ENCODE measurements around the gene CD300A. TPM values are rescaled to one million over a fixed set of nuclear protein-coding genes. Genes with fewer than 3 reads are reported as not detected.

The CD300A gene
- total and polyA plus RNA-seq, 2 donors (not counting 3 experiments of a cell fraction or from before 2014, with no cell fraction given) = not detected

GRCh38 chr17:74461611-74462010 lies 4.8 kb upstream of the CD300A start:
- FAIRE-seq (no peak), DNase-seq (ENCODE audit: low read depth, low spot score) (no peak)
- Histone ChIP-seq H3K4me2 (ENCODE audit: insufficient read depth, low read length) (no peak overlapping the region), H2AFZ (ENCODE audit: low read depth, low read length) (no peak overlapping the region), H3K9me3 (replicated peaks; ENCODE audit: control insufficient read depth, insufficient read depth, low read length) (no peaks in the 10 kb centered on the region), H3K9me1 (replicated peaks; ENCODE audit: control insufficient read depth, extremely low read depth, insufficient read depth, low read length) (no peaks in the 10 kb centered on the region), H4K20me1 (replicated peaks; ENCODE audit: control insufficient read depth, extremely low read depth, insufficient read depth, low read length) (no peaks in the 10 kb centered on the region), H3K79me2 (ENCODE audit: control insufficient read depth, insufficient read depth, low read length) (no peaks in the 10 kb centered on the region), H3K4me1 (ENCODE audit: control insufficient read depth, extremely low read depth, insufficient read depth, low read length) (no peaks in the 10 kb centered on the region), H3K27ac (ENCODE audit: insufficient read depth, low read depth, low read length) (no peak overlapping the region), H3K27me3 (ENCODE audit: control insufficient read depth in 2 of 2, insufficient read depth in 2 of 2, low read length in 2 of 2) (peaks cover 0 to 3% of the 10 kb centered on the region in 2 experiments), H3K36me3 (ENCODE audit: control insufficient read depth in 2 of 2, extremely low read depth in 1 of 2, insufficient read depth in 2 of 2, low read length in 2 of 2) (no peaks in the 10 kb centered on the region), H3K4me3 (replicated peaks in 1 of 3; ENCODE audit: insufficient read depth in 1 of 3, low read depth in 1 of 3, low read length in 3 of 3) (no peak overlapping the region), H3K9ac (replicated peaks; ENCODE audit: extremely low read depth, insufficient read depth, low read length) (no peak overlapping the region)
- CTCF ChIA-PET = interaction anchor here (9.2 kb wide), 1 partner anchor 82 kb away, joined by 221 read pairs; no protein-coding TSS in a partner anchor
- POLR2A ChIA-PET = interaction anchor here (0.7 kb wide), 1 partner anchor 161 kb away, joined by 3 read pairs; no protein-coding TSS in a partner anchor
- dilution Hi-C loops (cut with MboI; ENCODE audit: extremely low pct_ligation_motif_present, low sequenced_read_pairs) (no loop called here), intact Hi-C loops (cut with micrococcal nuclease) (no loop called here)
- TF ChIP-seq EZH2 (IDR thresholded peaks at IDR 0.05; ENCODE audit: borderline replicate concordance, low read depth, low read length, severe bottlenecking) = no peak
- TF ChIP-seq MYC (IDR thresholded peaks at IDR 0.05; ENCODE audit: low read depth, low read length) = no peak
- no TSS peak for BruUV-seq (replicated peaks)

DNA sequence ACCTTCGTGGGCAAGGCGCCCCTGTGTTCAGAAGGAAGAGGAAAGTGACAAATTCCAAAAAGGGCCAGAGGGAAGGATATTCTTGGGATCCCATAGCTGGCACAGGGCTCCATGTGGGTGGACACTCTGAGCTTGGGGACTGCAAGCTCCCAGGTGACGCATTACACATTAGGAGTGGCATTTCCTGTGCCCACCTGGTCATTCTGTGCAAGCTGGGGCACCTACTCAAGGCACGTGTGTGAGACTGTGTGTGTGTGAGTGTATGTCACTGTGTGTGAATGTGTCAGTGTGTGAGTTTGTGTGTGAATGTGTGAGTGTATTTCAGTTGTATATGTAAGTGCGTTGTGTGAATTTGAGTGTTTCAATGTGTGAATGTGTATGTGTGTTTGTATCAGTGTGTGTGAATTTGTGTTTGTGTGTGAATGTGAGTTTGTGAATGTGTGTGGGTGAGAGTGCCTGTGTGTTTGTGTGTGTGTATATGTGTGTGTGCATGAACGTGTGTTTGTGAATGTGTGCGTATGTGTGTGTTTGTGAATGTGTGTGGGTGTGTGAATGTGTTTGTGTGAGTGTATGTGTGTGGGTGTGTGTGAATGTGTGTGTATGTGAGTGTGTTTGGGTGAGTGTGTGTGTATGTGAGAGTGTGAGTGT lies 1.6 kb upstream of the CD300A start:
- ChIA-PET POLR2A (no interaction called here), CTCF (interaction anchor here (1.0 to 1.2 kb wide), 2 partner anchors 86 to 95 kb away, joined by 3 to 4 read pairs; no protein-coding TSS in a partner anchor)
- no peak overlapping the region for H3K4me2 ChIP-seq (ENCODE audit: insufficient read depth, low read length)
- TF ChIP-seq FOS (IDR thresholded peaks at IDR 0.05; ENCODE audit: borderline replicate concordance, insufficient read depth, low read length) (no peak), JUN (IDR thresholded peaks at IDR 0.05; ENCODE audit: borderline replicate concordance, insufficient read depth, insufficient read length, low read depth) (no peak), MAX (IDR thresholded peaks at IDR 0.05; ENCODE audit: insufficient read depth, insufficient read length) (no peak), POLR2AphosphoS5 (IDR thresholded peaks at IDR 0.05; ENCODE audit: insufficient read depth, low read depth, low read length) (no peak), GATA2 (IDR thresholded peaks at IDR 0.05; ENCODE audit: insufficient read depth, insufficient read length, low read depth, low read length) (no peak), CTCF (IDR thresholded peaks at IDR 0.05; ENCODE audit: extremely low read depth in 1 of 2, insufficient read depth in 1 of 2, low read depth in 1 of 2, low read length in 2 of 2) (no peak), EZH2 (IDR thresholded peaks at IDR 0.05; ENCODE audit: borderline replicate concordance, low read depth, low read length, severe bottlenecking) (no peak), POLR2A (IDR thresholded peaks at IDR 0.05; ENCODE audit: low read depth, low read length) (no peak), MYC (IDR thresholded peaks at IDR 0.05; ENCODE audit: low read depth, low read length) (no peak)
- intact Hi-C loops (cut with micrococcal nuclease) = no loop called here
- H3K79me2 ChIP-seq (ENCODE audit: control insufficient read depth, insufficient read depth, low read length) = no peaks in the 10 kb centered on the region
- no peaks in the 10 kb centered on the region for H3K9me3 ChIP-seq (replicated peaks; ENCODE audit: control insufficient read depth, insufficient read depth, low read length)
- H3K4me3 ChIP-seq (replicated peaks in 1 of 3; ENCODE audit: insufficient read depth in 1 of 3, low read depth in 1 of 3, low read length in 3 of 3) = no peak overlapping the region
- dilution Hi-C loops (cut with MboI; ENCODE audit: extremely low pct_ligation_motif_present, low sequenced_read_pairs) = no loop called here
- no peaks in the 10 kb centered on the region for H3K4me1 ChIP-seq (ENCODE audit: control insufficient read depth, extremely low read depth, insufficient read depth, low read length)
- H3K9ac ChIP-seq (replicated peaks; ENCODE audit: extremely low read depth, insufficient read depth, low read length) = no peak overlapping the region
- no TSS peak for BruUV-seq (replicated peaks)
- H3K9me1 ChIP-seq (replicated peaks; ENCODE audit: control insufficient read depth, extremely low read depth, insufficient read depth, low read length) = no peaks in the 10 kb centered on the region
- FAIRE-seq (no peak), DNase-seq (ENCODE audit: low read depth, low spot score) (no peak)
- H3K36me3 ChIP-seq (ENCODE audit: control insufficient read depth in 2 of 2, extremely low read depth in 1 of 2, insufficient read depth in 2 of 2, low read length in 2 of 2) = no peaks in the 10 kb centered on the region
- no peak overlapping the region for H2AFZ ChIP-seq (ENCODE audit: low read depth, low read length)
- no peaks in the 10 kb centered on the region for H4K20me1 ChIP-seq (replicated peaks; ENCODE audit: control insufficient read depth, extremely low read depth, insufficient read depth, low read length)
- H3K27me3 ChIP-seq (ENCODE audit: control insufficient read depth in 2 of 2, insufficient read depth in 2 of 2, low read length in 2 of 2) = peaks cover 1 to 11% of the 10 kb centered on the region in 2 experiments
- no peak overlapping the region for H3K27ac ChIP-seq (ENCODE audit: insufficient read depth, low read depth, low read length)

Measured in endothelial cell of umbilical vein (primary cell).